Activated CD4-positive, alpha-beta T cell treated with anti-CD3 and anti-CD28 coated beads for 48 hours (primary cell): ENCODE results near the gene PTPRM.

ENCODE experiments used
- DNase-seq: peaks from one replicate; pipeline ENCODE4 v3.0.0-alpha.2; 2020

PTPRM gene

GRCh38 chr18:7600528-7601245 is 33.6 kb downstream of the PTPRM start:
- DNase-seq, result no peak

GRCh38 chr18:7601246-7601615 is 34.1 kb downstream of the PTPRM start:
- DNase-seq, result no peak

- no peak for DNase-seq
Measured at GRCh38 chr18:7601936-7602335, 34.8 kb downstream of the PTPRM start.

GRCh38 chr18:7603259-7604000 is 36.3 kb downstream of the PTPRM start:
- DNase-seq, result no peak

GRCh38 chr18:7604361-7604760 is 37.2 kb downstream of the PTPRM start:
- no peak for DNase-seq

GRCh38 chr18:7605705-7606104 is 38.6 kb downstream of the PTPRM start:
- DNase-seq, result no peak

GRCh38 chr18:7607540-7608173 is 40.5 kb downstream of the PTPRM start:
- DNase-seq, result no peak

GRCh38 chr18:7608174-7608550 is 41.0 kb downstream of the PTPRM start:
- DNase-seq, result no peak

- DNase-seq, result no peak
Measured at GRCh38 chr18:7608781-7609201, 41.7 kb downstream of the PTPRM start.

GRCh38 chr18:7609617-7610016 is 42.5 kb downstream of the PTPRM start:
- DNase-seq, result no peak

- DNase-seq, result no peak
Measured at GRCh38 chr18:7614042-7614441, 46.9 kb downstream of the PTPRM start.

GRCh38 chr18:7615840-7616239 is 48.7 kb downstream of the PTPRM start:
- DNase-seq, result no peak

- DNase-seq, result no peak
Measured at GRCh38 chr18:7616661-7617060, 49.5 kb downstream of the PTPRM start.

- no peak for DNase-seq
Measured at GRCh38 chr18:7617738-7618422, 50.8 kb downstream of the PTPRM start.

GRCh38 chr18:7618891-7619442 is 51.9 kb downstream of the PTPRM start:
- no peak for DNase-seq

- no peak for DNase-seq
Measured at GRCh38 chr18:7619676-7620075, 52.6 kb downstream of the PTPRM start.

GRCh38 chr18:7622721-7623120 is 55.6 kb downstream of the PTPRM start:
- no peak for DNase-seq

GRCh38 chr18:7623681-7624080 is 56.6 kb downstream of the PTPRM start:
- no peak for DNase-seq

GRCh38 chr18:7624697-7625096 is 57.6 kb downstream of the PTPRM start:
- DNase-seq, result no peak

- DNase-seq, result no peak
Measured at GRCh38 chr18:7626175-7626921, 59.2 kb downstream of the PTPRM start.

GRCh38 chr18:7626922-7627440 is 59.9 kb downstream of the PTPRM start:
- no peak for DNase-seq

GRCh38 chr18:7629416-7629815 is 62.3 kb downstream of the PTPRM start:
- no peak for DNase-seq
